Stimulated activated CD8-positive, alpha-beta memory T cell treated with anti-CD3 and anti-CD28 coated beads, Interleukin-12 subunit alpha, Interleukin-12 subunit beta, amount 100 ng/mL, for 4 hours (primary cell): Measurements from ENCODE around the gene SLC25A51.
"Not testable (repeated sequence)": the region's sequence is repeated elsewhere in the genome, so short reads cannot be mapped to it uniquely, and the experiment has no call there.

Experiments
- DNase-seq: peaks from one replicate; pipeline ENCODE4 v3.0.0-alpha.2; 2020; ENCODE audit warnings: low read depth

Gene SLC25A51

GRCh38 chr9:37919246-37919955, 15.5 kb upstream of the SLC25A51 start:
- no peak for DNase-seq

GRCh38 chr9:37918665-37919170, 14.8 kb upstream of the SLC25A51 start:
- no peak for DNase-seq

- DNase-seq = no peak
Measured at GRCh38 chr9:37917801-37918664, 14.1 kb upstream of the SLC25A51 start.

GRCh38 chr9:37917313-37917731, 13.4 kb upstream of the SLC25A51 start:
- no peak for DNase-seq

- no peak for DNase-seq
Measured at GRCh38 chr9:37916471-37917312, 12.8 kb upstream of the SLC25A51 start.

- DNase-seq = no peak
Measured at GRCh38 chr9:37915911-37916470, 12.1 kb upstream of the SLC25A51 start.

- no peak for DNase-seq
Measured at GRCh38 chr9:37914701-37915358, 10.9 kb upstream of the SLC25A51 start.

- no peak for DNase-seq
Measured at GRCh38 chr9:37914154-37914551, 10.2 kb upstream of the SLC25A51 start.

- peak; percentile 61 for DNase-seq
Measured at GRCh38 chr9:37913480-37914153, 9.7 kb upstream of the SLC25A51 start.

GRCh38 chr9:37911271-37911681, 7.3 kb upstream of the SLC25A51 start:
- DNase-seq = no peak

- no peak for DNase-seq
Measured at GRCh38 chr9:37910271-37910670, 6.3 kb upstream of the SLC25A51 start.

- not testable (repeated sequence) for DNase-seq
Measured at GRCh38 chr9:37909836-37910235, 5.9 kb upstream of the SLC25A51 start.

GRCh38 chr9:37909326-37909725, 5.4 kb upstream of the SLC25A51 start:
- no peak for DNase-seq

- DNase-seq = no peak
Measured at GRCh38 chr9:37908698-37909186, 4.8 kb upstream of the SLC25A51 start.

- DNase-seq = no peak
Measured at GRCh38 chr9:37908283-37908682, 4.4 kb upstream of the SLC25A51 start.

- no peak for DNase-seq
Measured at GRCh38 chr9:37906312-37907239, 2.6 kb upstream of the SLC25A51 start.

GRCh38 chr9:37905776-37906175, 1.8 kb upstream of the SLC25A51 start:
- no peak for DNase-seq

- no peak for DNase-seq
Measured at GRCh38 chr9:37905131-37905505, 1.2 kb upstream of the SLC25A51 start.

GRCh38 chr9:37904445-37905130, 661 bp upstream of the SLC25A51 start:
- DNase-seq = no peak
